HG02938 (cell line): Measurements from ENCODE around the gene DLX6.

Source experiments
- ATAC-seq: cut with Tn5 transposase; IDR thresholded peaks from one replicate; pipeline ENCODE4 v1.9.1; 2021; ENCODE audit warnings: mild to moderate bottlenecking, moderate library complexity; ENCODE audit not compliant: unreplicated experiment

Gene DLX6

GRCh38 chr7:96995406-96996110 lies 9.8 kb upstream of the DLX6 start:
- ATAC-seq = no peak

- no peak for ATAC-seq
Observed at GRCh38 chr7:96996111-96996957, 9.0 kb upstream of the DLX6 start.

GRCh38 chr7:96996958-96997511 lies 8.3 kb upstream of the DLX6 start:
- ATAC-seq = no peak

GRCh38 chr7:96997512-96998032 lies 7.8 kb upstream of the DLX6 start:
- ATAC-seq = no peak

GRCh38 chr7:96998333-96998732 lies 7.0 kb upstream of the DLX6 start:
- no peak for ATAC-seq

GRCh38 chr7:96998744-96999143 lies 6.6 kb upstream of the DLX6 start:
- ATAC-seq = no peak

GRCh38 chr7:97001221-97001620 lies 4.1 kb upstream of the DLX6 start:
- ATAC-seq = no peak

GRCh38 chr7:97001656-97002554 lies 3.4 kb upstream of the DLX6 start:
- ATAC-seq = no peak

GRCh38 chr7:97002555-97003261 lies 2.6 kb upstream of the DLX6 start:
- ATAC-seq = no peak

GRCh38 chr7:97003262-97004246 lies 1.8 kb upstream of the DLX6 start:
- no peak for ATAC-seq

GRCh38 chr7:97004247-97005182 lies 838 bp upstream of the DLX6 start:
- ATAC-seq = no peak

- peak; percentile 57 for ATAC-seq
Observed at GRCh38 chr7:97006055-97006815, 882 bp downstream of the DLX6 start.

GRCh38 chr7:97006816-97007582 lies 1.6 kb downstream of the DLX6 start:
- ATAC-seq = no peak

- ATAC-seq = no peak
Observed at GRCh38 chr7:97007583-97007861, 2.2 kb downstream of the DLX6 start.

GRCh38 chr7:97008275-97008917 lies 3.0 kb downstream of the DLX6 start:
- no peak for ATAC-seq
